ENCODE results near the gene DNAJC4. TPM values are rescaled to one million over a fixed set of nuclear protein-coding genes. Genes with fewer than 3 reads are reported as not detected.

Gene DNAJC4
- total RNA-seq, 1 experiment from 2014 or later, result 26.0 TPM

DNA sequence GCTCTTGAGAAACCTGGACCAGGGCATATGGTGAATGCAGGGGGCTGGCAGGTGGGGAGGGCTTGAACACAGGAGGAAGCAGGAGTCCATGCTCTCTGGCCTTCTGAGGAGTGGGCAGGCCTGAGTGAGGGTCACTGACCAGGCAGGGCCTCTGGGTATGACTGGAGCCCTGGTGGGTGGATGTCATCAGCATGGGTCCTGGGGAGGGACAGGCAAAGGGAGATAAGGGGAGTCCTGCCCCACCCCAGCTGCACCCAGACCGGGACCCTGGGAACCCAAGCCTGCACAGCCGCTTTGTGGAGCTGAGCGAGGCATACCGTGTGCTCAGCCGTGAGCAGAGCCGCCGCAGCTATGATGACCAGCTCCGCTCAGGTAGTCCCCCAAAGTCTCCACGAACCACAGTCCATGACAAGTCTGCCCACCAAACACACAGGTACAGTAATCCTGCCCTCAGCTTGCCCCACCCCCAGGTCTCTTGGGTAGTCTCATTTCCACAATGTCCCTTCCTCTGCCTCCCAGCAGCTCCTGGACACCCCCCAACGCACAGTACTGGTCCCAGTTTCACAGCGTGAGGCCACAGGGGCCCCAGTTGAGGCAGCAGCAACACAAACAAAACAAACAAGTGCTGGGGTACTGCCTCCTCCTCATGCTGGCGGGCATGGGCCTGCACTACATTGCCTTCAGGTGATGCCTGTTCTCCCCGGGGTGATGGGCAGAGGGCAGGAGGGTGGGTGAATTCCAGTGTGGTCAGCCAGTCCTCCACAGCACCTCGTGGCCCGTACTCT, 2.0 kb downstream of the DNAJC4 start:
- Mint-ChIP-seq H3K9me3 (no peaks in the 10 kb centered on the region), H3K27me3 (ENCODE audit: low read depth) (peaks cover 16% of the 10 kb centered on the region), H3K4me3 (peak overlapping the region; percentile 82), H3K4me1 (peaks cover 31% of the 10 kb centered on the region), H3K27ac (no peak overlapping the region), H3K36me3 (peaks cover 3% of the 10 kb centered on the region; the same call in 1 of the 2 replicates)
- ChIA-PET CTCF (interaction anchor here (1.5 to 5.4 kb wide), 4 partner anchors 15 to 28 kb away, joined by 3 to 35 read pairs (median 18); partner anchors contain the start of gene PLCB3), POLR2A (interaction anchor here (1.3 to 1.5 kb wide), 2 partner anchors 9 to 72 kb away, joined by 3 to 4 read pairs; partner anchors contain the start of gene FKBP2)
- TF ChIP-seq, protein P1, sequence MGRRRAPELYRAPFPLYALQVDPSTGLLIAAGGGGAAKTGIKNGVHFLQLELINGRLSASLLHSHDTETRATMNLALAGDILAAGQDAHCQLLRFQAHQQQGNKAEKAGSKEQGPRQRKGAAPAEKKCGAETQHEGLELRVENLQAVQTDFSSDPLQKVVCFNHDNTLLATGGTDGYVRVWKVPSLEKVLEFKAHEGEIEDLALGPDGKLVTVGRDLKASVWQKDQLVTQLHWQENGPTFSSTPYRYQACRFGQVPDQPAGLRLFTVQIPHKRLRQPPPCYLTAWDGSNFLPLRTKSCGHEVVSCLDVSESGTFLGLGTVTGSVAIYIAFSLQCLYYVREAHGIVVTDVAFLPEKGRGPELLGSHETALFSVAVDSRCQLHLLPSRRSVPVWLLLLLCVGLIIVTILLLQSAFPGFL (CRISPR knock-in tag; IDR thresholded peaks at IDR 0.05; ENCODE audit: borderline replicate concordance), result no peak
- no peak for TF ChIP-seq ZNF232 (CRISPR knock-in tag; IDR thresholded peaks at IDR 0.05)
- TF ChIP-seq, protein P2, sequence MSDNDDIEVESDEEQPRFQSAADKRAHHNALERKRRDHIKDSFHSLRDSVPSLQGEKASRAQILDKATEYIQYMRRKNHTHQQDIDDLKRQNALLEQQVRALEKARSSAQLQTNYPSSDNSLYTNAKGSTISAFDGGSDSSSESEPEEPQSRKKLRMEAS (CRISPR knock-in tag; IDR thresholded peaks at IDR 0.05), result no peak
- no peak for TF ChIP-seq IRF2 (CRISPR knock-in tag; IDR thresholded peaks at IDR 0.05; ENCODE audit: borderline replicate concordance, low read depth)
- TF ChIP-seq, protein P3, sequence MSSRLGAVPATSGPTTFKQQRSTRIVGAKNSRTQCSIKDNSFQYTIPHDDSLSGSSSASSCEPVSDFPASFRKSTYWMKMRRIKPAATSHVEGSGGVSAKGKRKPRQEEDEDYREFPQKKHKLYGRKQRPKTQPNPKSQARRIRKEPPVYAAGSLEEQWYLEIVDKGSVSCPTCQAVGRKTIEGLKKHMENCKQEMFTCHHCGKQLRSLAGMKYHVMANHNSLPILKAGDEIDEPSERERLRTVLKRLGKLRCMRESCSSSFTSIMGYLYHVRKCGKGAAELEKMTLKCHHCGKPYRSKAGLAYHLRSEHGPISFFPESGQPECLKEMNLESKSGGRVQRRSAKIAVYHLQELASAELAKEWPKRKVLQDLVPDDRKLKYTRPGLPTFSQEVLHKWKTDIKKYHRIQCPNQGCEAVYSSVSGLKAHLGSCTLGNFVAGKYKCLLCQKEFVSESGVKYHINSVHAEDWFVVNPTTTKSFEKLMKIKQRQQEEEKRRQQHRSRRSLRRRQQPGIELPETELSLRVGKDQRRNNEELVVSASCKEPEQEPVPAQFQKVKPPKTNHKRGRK (CRISPR knock-in tag; IDR thresholded peaks at IDR 0.05; ENCODE audit: borderline replicate concordance), result no peak
- DNase-seq (ENCODE audit: low spot score) (no peak), ATAC-seq (no peak)

DNA sequence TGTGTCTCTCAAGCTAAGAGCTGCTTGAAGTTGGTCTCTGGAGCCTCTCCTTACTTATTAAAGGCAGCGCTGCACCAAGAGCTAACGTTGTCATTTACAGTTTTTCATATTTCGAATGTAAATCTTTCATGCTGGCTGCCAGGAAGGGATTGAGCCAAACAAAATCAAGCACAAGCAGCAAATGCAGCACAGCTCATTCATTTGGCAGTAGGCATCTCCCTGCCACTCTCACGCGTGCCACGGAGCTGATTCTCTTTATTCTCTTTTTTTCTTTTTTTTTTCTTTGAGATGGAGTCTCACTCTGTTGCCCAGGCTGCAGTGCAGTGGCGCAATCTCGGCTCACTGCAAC, 2.6 kb downstream of the DNAJC4 start:
- ATAC-seq (no peak), DNase-seq (ENCODE audit: low spot score) (no peak)
- Mint-ChIP-seq H3K36me3 (peaks cover 3% of the 10 kb centered on the region; the same call in 1 of the 2 replicates), H3K27ac (no peak overlapping the region), H3K4me3 (peak overlapping the region; percentile 70; the same call in 1 of the 2 replicates), H3K9me3 (no peaks in the 10 kb centered on the region), H3K27me3 (ENCODE audit: low read depth) (peaks cover 16% of the 10 kb centered on the region), H3K4me1 (peaks cover 30% of the 10 kb centered on the region)
- ChIA-PET CTCF (interaction anchor here (0.7 to 5.4 kb wide), 3 partner anchors 18 to 38 kb away, joined by 3 to 35 read pairs (median 12); partner anchors contain the start of gene PLCB3), POLR2A (interaction anchor here (1.5 kb wide), 1 partner anchor 71 kb away, joined by 3 read pairs; no protein-coding TSS in a partner anchor)
- TF ChIP-seq ZNF121 (CRISPR knock-in tag; IDR thresholded peaks at IDR 0.05) (no peak), ZNF416 (CRISPR knock-in tag; IDR thresholded peaks at IDR 0.05) (no peak), MYBL2 (CRISPR knock-in tag; IDR thresholded peaks at IDR 0.05) (no peak), ZNF423 (CRISPR knock-in tag; IDR thresholded peaks at IDR 0.05) (no peak), FOXP1 (CRISPR knock-in tag; IDR thresholded peaks at IDR 0.05; ENCODE audit: borderline replicate concordance) (no peak), RORB (CRISPR knock-in tag; IDR thresholded peaks at IDR 0.05) (no peak), SMAD4 (CRISPR knock-in tag; IDR thresholded peaks at IDR 0.05) (no peak), SMAD3 (CRISPR knock-in tag; IDR thresholded peaks at IDR 0.05; ENCODE audit: borderline replicate concordance) (no peak), NR2C2 (CRISPR knock-in tag; IDR thresholded peaks at IDR 0.05) (no peak)
- TF ChIP-seq, protein P4, sequence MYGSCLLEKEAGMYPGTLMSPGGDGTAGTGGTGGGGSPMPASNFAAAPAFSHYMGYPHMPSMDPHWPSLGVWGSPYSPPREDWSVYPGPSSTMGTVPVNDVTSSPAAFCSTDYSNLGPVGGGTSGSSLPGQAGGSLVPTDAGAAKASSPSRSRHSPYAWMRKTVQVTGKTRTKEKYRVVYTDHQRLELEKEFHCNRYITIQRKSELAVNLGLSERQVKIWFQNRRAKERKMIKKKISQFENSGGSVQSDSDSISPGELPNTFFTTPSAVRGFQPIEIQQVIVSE (CRISPR knock-in tag; IDR thresholded peaks at IDR 0.05; ENCODE audit: borderline replicate concordance), result no peak
- TF ChIP-seq, protein P5, sequence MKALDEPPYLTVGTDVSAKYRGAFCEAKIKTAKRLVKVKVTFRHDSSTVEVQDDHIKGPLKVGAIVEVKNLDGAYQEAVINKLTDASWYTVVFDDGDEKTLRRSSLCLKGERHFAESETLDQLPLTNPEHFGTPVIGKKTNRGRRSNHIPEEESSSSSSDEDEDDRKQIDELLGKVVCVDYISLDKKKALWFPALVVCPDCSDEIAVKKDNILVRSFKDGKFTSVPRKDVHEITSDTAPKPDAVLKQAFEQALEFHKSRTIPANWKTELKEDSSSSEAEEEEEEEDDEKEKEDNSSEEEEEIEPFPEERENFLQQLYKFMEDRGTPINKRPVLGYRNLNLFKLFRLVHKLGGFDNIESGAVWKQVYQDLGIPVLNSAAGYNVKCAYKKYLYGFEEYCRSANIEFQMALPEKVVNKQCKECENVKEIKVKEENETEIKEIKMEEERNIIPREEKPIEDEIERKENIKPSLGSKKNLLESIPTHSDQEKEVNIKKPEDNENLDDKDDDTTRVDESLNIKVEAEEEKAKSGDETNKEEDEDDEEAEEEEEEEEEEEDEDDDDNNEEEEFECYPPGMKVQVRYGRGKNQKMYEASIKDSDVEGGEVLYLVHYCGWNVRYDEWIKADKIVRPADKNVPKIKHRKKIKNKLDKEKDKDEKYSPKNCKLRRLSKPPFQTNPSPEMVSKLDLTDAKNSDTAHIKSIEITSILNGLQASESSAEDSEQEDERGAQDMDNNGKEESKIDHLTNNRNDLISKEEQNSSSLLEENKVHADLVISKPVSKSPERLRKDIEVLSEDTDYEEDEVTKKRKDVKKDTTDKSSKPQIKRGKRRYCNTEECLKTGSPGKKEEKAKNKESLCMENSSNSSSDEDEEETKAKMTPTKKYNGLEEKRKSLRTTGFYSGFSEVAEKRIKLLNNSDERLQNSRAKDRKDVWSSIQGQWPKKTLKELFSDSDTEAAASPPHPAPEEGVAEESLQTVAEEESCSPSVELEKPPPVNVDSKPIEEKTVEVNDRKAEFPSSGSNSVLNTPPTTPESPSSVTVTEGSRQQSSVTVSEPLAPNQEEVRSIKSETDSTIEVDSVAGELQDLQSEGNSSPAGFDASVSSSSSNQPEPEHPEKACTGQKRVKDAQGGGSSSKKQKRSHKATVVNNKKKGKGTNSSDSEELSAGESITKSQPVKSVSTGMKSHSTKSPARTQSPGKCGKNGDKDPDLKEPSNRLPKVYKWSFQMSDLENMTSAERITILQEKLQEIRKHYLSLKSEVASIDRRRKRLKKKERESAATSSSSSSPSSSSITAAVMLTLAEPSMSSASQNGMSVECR (CRISPR knock-in tag; IDR thresholded peaks at IDR 0.05; ENCODE audit: borderline replicate concordance), result no peak
- TF ChIP-seq, protein P6, sequence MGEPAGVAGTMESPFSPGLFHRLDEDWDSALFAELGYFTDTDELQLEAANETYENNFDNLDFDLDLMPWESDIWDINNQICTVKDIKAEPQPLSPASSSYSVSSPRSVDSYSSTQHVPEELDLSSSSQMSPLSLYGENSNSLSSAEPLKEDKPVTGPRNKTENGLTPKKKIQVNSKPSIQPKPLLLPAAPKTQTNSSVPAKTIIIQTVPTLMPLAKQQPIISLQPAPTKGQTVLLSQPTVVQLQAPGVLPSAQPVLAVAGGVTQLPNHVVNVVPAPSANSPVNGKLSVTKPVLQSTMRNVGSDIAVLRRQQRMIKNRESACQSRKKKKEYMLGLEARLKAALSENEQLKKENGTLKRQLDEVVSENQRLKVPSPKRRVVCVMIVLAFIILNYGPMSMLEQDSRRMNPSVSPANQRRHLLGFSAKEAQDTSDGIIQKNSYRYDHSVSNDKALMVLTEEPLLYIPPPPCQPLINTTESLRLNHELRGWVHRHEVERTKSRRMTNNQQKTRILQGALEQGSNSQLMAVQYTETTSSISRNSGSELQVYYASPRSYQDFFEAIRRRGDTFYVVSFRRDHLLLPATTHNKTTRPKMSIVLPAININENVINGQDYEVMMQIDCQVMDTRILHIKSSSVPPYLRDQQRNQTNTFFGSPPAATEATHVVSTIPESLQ (CRISPR knock-in tag; IDR thresholded peaks at IDR 0.05), result no peak
- TF ChIP-seq, protein P7, sequence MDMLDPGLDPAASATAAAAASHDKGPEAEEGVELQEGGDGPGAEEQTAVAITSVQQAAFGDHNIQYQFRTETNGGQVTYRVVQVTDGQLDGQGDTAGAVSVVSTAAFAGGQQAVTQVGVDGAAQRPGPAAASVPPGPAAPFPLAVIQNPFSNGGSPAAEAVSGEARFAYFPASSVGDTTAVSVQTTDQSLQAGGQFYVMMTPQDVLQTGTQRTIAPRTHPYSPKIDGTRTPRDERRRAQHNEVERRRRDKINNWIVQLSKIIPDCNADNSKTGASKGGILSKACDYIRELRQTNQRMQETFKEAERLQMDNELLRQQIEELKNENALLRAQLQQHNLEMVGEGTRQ (CRISPR knock-in tag; IDR thresholded peaks at IDR 0.05), result no peak
- TF ChIP-seq, protein P8, sequence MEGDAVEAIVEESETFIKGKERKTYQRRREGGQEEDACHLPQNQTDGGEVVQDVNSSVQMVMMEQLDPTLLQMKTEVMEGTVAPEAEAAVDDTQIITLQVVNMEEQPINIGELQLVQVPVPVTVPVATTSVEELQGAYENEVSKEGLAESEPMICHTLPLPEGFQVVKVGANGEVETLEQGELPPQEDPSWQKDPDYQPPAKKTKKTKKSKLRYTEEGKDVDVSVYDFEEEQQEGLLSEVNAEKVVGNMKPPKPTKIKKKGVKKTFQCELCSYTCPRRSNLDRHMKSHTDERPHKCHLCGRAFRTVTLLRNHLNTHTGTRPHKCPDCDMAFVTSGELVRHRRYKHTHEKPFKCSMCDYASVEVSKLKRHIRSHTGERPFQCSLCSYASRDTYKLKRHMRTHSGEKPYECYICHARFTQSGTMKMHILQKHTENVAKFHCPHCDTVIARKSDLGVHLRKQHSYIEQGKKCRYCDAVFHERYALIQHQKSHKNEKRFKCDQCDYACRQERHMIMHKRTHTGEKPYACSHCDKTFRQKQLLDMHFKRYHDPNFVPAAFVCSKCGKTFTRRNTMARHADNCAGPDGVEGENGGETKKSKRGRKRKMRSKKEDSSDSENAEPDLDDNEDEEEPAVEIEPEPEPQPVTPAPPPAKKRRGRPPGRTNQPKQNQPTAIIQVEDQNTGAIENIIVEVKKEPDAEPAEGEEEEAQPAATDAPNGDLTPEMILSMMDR (IDR thresholded peaks at IDR 0.05), result no peak

Measured in WTC11 (cell line).